Sigmoid colon (tissue), 3 donors: ENCODE results near the gene RFX7.

ENCODE experiments used
- CTCF ChIP-seq, 4 experiments: fragments of 450-650 bp in 3 of 4; fragments of 200-600 bp in 1 of 4; IDR thresholded peaks; one replicate each; pipeline ENCODE4 v1.5.1; 2016 to 2019; ENCODE audit warnings: antibody characterized with exemption in 4 of 4, mild to moderate bottlenecking in 3 of 4, moderate library complexity in 2 of 4
- POLR2A ChIP-seq, 2 donors: fragments of 450-650 bp; IDR thresholded peaks; one replicate each; pipeline ENCODE4 v1.6.1; 2016; ENCODE audit warnings: antibody characterized with exemption in 2 of 2, mild to moderate bottlenecking in 2 of 2, moderate library complexity in 2 of 2

GRCh38 chr15:56088389-56088788 lies 155.3 kb downstream of the RFX7 start:
- no peak for TF ChIP-seq CTCF (IDR thresholded peaks at IDR 0.05)
- TF ChIP-seq POLR2A (IDR thresholded peaks at IDR 0.05) = no peak
